GM18858 (cell line): Measurements from ENCODE around the gene MYCBP2.

ENCODE experiments used
- ATAC-seq: cut with Tn5 transposase; IDR thresholded peaks from one replicate; pipeline ENCODE4 v1.9.1; 2021; ENCODE audit not compliant: unreplicated experiment

The MYCBP2 gene

DNA sequence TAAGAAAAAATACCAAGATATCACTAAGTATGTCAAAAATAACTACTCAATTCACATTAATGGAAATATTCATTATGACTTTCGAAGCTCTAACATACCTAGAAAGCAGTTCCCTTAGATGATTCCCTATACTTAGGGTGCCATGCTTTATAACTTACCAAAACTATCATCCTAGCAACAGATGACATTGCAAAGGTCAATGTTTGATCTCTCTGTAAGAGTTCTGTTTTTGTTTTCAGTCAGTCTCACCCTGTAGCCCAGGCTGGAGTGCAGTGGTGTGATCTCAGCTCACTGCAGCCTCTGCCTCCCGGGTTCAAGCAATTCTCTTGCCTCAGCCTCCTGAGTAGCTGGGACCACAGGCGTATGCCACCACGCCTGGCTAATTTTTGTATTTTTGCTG is 318.6 kb downstream of the MYCBP2 start:
- peak; percentile 49 for ATAC-seq

GRCh38 chr13:77002590-77003190 is 324.2 kb downstream of the MYCBP2 start:
- no peak for ATAC-seq

DNA sequence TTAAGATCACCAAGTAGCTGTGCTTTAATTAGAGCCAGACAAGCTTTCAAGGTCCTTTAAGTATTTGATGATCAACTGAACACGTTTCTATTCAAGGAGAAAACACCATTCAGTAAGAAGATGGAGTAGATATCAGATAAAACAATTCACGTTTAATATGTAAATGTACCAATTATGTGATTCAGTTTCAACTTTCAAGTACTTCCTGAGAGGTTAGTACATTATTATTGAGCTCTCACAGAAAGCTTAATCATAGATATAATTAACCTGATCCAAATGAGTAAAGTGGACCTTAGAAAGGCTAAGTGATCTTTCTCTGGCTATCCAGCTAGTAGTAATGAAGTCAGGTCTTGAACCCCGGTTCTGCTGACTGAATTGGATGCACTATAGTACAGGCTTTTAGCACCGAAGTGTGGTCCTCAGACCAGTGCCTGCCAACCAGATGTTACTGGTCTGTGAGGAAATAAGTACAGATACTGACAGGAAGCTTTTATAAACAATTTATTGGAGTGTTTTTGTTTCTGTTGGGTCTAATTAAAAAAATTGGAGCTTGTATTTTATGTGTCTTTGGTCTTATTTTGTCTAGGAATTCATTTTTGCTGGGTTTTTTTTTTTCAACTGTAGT is 324.8 kb downstream of the MYCBP2 start:
- no peak for ATAC-seq

DNA sequence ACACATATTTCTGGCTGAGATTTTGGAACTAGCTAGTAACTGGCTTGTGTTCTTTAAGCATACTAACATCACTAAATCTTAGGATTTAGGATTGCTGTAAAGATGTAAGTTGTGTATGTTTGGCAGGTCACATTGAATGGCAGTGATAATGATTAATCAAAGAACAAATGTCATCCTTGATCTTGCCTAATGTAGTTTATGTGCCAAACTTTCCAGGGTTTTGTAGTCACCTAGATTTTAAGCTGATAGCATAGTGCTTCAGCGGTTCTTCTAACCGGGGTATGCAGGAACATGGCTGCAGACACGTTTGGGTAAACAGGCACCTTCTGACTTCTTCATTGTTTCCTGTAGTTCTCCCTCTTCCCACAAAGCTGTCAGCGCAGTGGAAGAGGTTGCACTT is 325.4 kb downstream of the MYCBP2 start:
- ATAC-seq = no peak

- ATAC-seq = no peak
Measured at GRCh38 chr13:77000475-77000874, 326.4 kb downstream of the MYCBP2 start.
